K562 (cell line): ENCODE data around the gene LSM14B. TPM values are rescaled to one million over a fixed set of nuclear protein-coding genes. Genes with fewer than 3 reads are reported as not detected.

Experiments
- ARHGAP35 ChIP-seq: fragments of 450-650 bp; IDR thresholded peaks from 2 replicates; pipeline ENCODE4 v1.6.1; 2018; ENCODE audit not compliant: partially characterized antibody
- ARID2 ChIP-seq: fragments of 450-650 bp; IDR thresholded peaks from 2 replicates; pipeline ENCODE4 v1.6.1; 2017; ENCODE audit warnings: antibody characterized with exemption, mild to moderate bottlenecking
- ATF6 ChIP-seq: sonication (generic); formaldehyde crosslinking; IDR thresholded peaks from 2 replicates; pipeline ENCODE4 v1.4.0; 2020; ENCODE audit warnings: mild to moderate bottlenecking, missing genetic modification reagents
- CHD4 ChIP-seq: fragments of 200-600 bp; sonication (generic); IDR thresholded peaks from 3 replicates; pipeline ENCODE4 v1.6.1; 2012; ENCODE audit warnings: low read depth, mild to moderate bottlenecking, mixed read lengths, low read length, inconsistent platforms; ENCODE audit not compliant: insufficient read depth, insufficient replicate concordance, poor library complexity, severe bottlenecking
- E2F4 ChIP-seq: sonication (generic); formaldehyde crosslinking; IDR thresholded peaks from 2 replicates; pipeline ENCODE4 v1.8.0; 2022; ENCODE audit warnings: mild to moderate bottlenecking, low read depth, missing genetic modification reagents
- GMEB1 ChIP-seq: fragments of 250-450 bp; sonication (Bioruptor Pico); IDR thresholded peaks from 2 replicates; pipeline ENCODE4 v1.4.0; 2020; ENCODE audit warnings: mild to moderate bottlenecking
- KDM4B ChIP-seq, 2 experiments: fragments of 450-650 bp in 1 of 2; sonication (generic) in 1 of 2; IDR thresholded peaks; 2 replicates each; pipeline ENCODE4 v1.6.1; 2016 to 2017; ENCODE audit warnings: borderline replicate concordance in 2 of 2, antibody characterized with exemption in 1 of 2, low read depth in 1 of 2, mild to moderate bottlenecking in 1 of 2
- PPARD ChIP-seq: fragments of 250-450 bp; sonication (Bioruptor Pico); IDR thresholded peaks from 2 replicates; pipeline ENCODE4 v1.8.0; 2022; ENCODE audit warnings: inconsistent platforms, mild to moderate bottlenecking, moderate library complexity
- THAP12 ChIP-seq: fragments of 250-450 bp; sonication (Bioruptor Pico); IDR thresholded peaks from 2 replicates; pipeline ENCODE4 v1.9.0; 2021; ENCODE audit warnings: mild to moderate bottlenecking, inconsistent platforms
- TRIM25 ChIP-seq: fragments of 450-650 bp; IDR thresholded peaks from 2 replicates; pipeline ENCODE4 v1.7.0; 2016; ENCODE audit warnings: borderline replicate concordance
- ZNF77 ChIP-seq: fragments of 250-450 bp; sonication (Bioruptor Pico); IDR thresholded peaks from 2 replicates; pipeline ENCODE4 v1.5.0; 2020
- polyA plus RNA-seq, 8 experiments: library from polyadenylated mRNA; depleted of rRNA in 4 of 8; stranded (reverse) in 5 of 8; unstranded in 3 of 8; fragments of >200 nt; fragmentation: Nextera tagmentation in 2 of 8; fragmentation: Illumina TruSeq in 1 of 8; extraction: Ambion mirVana in 2 of 8; extraction: Trizol in 1 of 8; gene quantifications; 2 replicates each; pipeline versions ENCODE4 v1.2.1 to v1.2.3, GENCODE V29; 2011 to 2014; ENCODE audit warnings: inconsistent platforms in 1 of 8, missing spikeins in 1 of 8
- total RNA-seq, 7 experiments: library from RNA; depleted of rRNA in 6 of 7; stranded (reverse); fragments of >200 nt in 6 of 7; fragmentation: Illumina TruSeq in 2 of 7; extraction: Trizol in 2 of 7; gene quantifications; 2 replicates each; pipeline versions ENCODE4 v1.2.1 to v1.2.3, GENCODE V29; 2011 to 2021; ENCODE audit warnings: low replicate concordance in 1 of 7

The LSM14B gene
- total and polyA plus RNA-seq, 9 of the 15 experiments (the other 6 are each of a cell fraction or from before 2014, with no cell fraction given), result 0.66 to 36.0 (median 20.2) TPM

GRCh38 chr20:62182469-62183425 is 60.5 kb downstream of the LSM14B start, which contains the start of gene MTG2 (continued):
- TF ChIP-seq GMEB1, result no peak
- TF ChIP-seq KDM4B (IDR thresholded peaks at IDR 0.05; ENCODE audit: borderline replicate concordance in 2 of 2, low read depth in 1 of 2), result peak in 1 of 2 experiments; percentile 93; a peak in 2 of 4 replicates
- 0 out of 2 replicates have a peak, but pooled peaks have one; percentile 23 for TF ChIP-seq E2F4 (CRISPR knock-in tag)
- TF ChIP-seq CHD4, result no peak
- no peak for TF ChIP-seq ARHGAP35
- TF ChIP-seq PPARD (CRISPR knock-in tag), result no peak
- TF ChIP-seq ATF6 (CRISPR knock-in tag), result peak; percentile 91; the same call in 1 of the 2 replicates
- no peak for TF ChIP-seq ZNF77 (CRISPR knock-in tag)
- no peak for TF ChIP-seq ARID2
- TF ChIP-seq TRIM25, result no peak
- peak; percentile 75; the same call in 1 of the 2 replicates for TF ChIP-seq THAP12 (CRISPR knock-in tag)
